Osteocyte (in vitro differentiated cells): ENCODE results near the gene TMEM183A. TPM values are rescaled to one million over a fixed set of nuclear protein-coding genes. Genes with fewer than 3 reads are reported as not detected.

Source experiments
- DNase-seq: peaks from one replicate; pipeline ENCODE4 v3.0.0; 2021; ENCODE audit warnings: mixed read lengths; ENCODE audit not compliant: unreplicated experiment; ENCODE audit errors: extremely low spot score
- H3K27ac Mint-ChIP-seq: one replicate; pipeline ENCODE4 v1.8.0; 2021; ENCODE audit warnings: mild to moderate bottlenecking, mixed read lengths; ENCODE audit not compliant: unreplicated experiment
- H3K27me3 Mint-ChIP-seq: one replicate; pipeline ENCODE4 v1.8.0; 2021; ENCODE audit warnings: mixed read lengths; ENCODE audit not compliant: unreplicated experiment
- H3K36me3 Mint-ChIP-seq: one replicate; pipeline ENCODE4 v1.8.0; 2021; ENCODE audit warnings: mixed read lengths; ENCODE audit not compliant: unreplicated experiment
- H3K4me1 Mint-ChIP-seq: one replicate; pipeline ENCODE4 v1.8.0; 2021; ENCODE audit warnings: mixed read lengths; ENCODE audit not compliant: unreplicated experiment
- H3K4me3 Mint-ChIP-seq: one replicate; pipeline ENCODE4 v1.8.0; 2021; ENCODE audit warnings: mild to moderate bottlenecking, moderate library complexity, mixed read lengths; ENCODE audit not compliant: unreplicated experiment
- H3K9me3 Mint-ChIP-seq: one replicate; pipeline ENCODE4 v1.8.0; 2021; ENCODE audit warnings: mixed read lengths; ENCODE audit not compliant: unreplicated experiment
- CTCF ChIP-seq: fragments of 200-600 bp; sonication (generic); IDR thresholded peaks from 2 replicates; pipeline ENCODE4 v1.5.0; 2021; ENCODE audit warnings: antibody characterized with exemption, mild to moderate bottlenecking, moderate library complexity
- total RNA-seq: library from RNA; stranded (reverse); gene quantifications from 2 replicates; pipeline ENCODE4 v1.2.1, GENCODE V29; 2021

TMEM183A gene
- total RNA-seq, 1 donor from 2014 or later: 59.6 TPM

- Mint-ChIP-seq H3K4me3 (no peak overlapping the region), H3K27ac (no peak overlapping the region), H3K4me1 (peaks cover 12% of the 10 kb centered on the region), H3K27me3 (peaks cover 18% of the 10 kb centered on the region), H3K36me3 (no peaks in the 10 kb centered on the region), H3K9me3 (no peaks in the 10 kb centered on the region)
- no peak for TF ChIP-seq CTCF
- DNase-seq: no peak
Measured at GRCh38 chr1:203036135-203036534, 29.0 kb downstream of the TMEM183A start.

DNA sequence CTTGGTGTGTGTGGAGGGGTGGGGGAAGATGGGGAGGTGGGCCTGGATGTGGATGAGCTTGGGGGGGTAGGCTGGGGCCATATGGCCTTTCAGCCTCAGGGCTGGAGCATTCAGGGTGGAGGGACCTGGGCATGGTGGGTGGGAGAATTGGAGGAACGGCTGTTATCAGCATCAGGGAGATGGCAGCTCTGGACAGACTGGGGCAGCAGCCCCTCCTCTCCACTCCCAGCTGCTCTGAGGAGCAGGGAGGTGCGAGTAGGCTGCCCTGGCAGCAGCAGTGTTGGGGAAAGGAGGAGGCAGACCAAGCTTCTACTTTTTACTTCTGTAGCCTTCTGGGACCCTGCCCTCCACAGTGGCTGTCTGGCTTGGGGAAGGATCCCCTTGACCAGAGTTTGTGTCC is 29.4 kb downstream of the TMEM183A start:
- no peaks in the 10 kb centered on the region for H3K36me3 Mint-ChIP-seq
- H3K4me1 Mint-ChIP-seq: peaks cover 12% of the 10 kb centered on the region
- H3K4me3 Mint-ChIP-seq: no peak overlapping the region
- no peak overlapping the region for H3K27ac Mint-ChIP-seq
- H3K9me3 Mint-ChIP-seq: no peaks in the 10 kb centered on the region
- TF ChIP-seq CTCF: no peak
- DNase-seq: no peak
- peaks cover 14% of the 10 kb centered on the region for H3K27me3 Mint-ChIP-seq

GRCh38 chr1:203037509-203038190 is 30.5 kb downstream of the TMEM183A start:
- DNase-seq: no peak
- no peak overlapping the region for H3K27ac Mint-ChIP-seq
- H3K36me3 Mint-ChIP-seq: no peaks in the 10 kb centered on the region
- TF ChIP-seq CTCF: no peak
- H3K4me1 Mint-ChIP-seq: peaks cover 12% of the 10 kb centered on the region
- peaks cover 10% of the 10 kb centered on the region for H3K27me3 Mint-ChIP-seq
- no peak overlapping the region for H3K4me3 Mint-ChIP-seq
- no peaks in the 10 kb centered on the region for H3K9me3 Mint-ChIP-seq

DNA sequence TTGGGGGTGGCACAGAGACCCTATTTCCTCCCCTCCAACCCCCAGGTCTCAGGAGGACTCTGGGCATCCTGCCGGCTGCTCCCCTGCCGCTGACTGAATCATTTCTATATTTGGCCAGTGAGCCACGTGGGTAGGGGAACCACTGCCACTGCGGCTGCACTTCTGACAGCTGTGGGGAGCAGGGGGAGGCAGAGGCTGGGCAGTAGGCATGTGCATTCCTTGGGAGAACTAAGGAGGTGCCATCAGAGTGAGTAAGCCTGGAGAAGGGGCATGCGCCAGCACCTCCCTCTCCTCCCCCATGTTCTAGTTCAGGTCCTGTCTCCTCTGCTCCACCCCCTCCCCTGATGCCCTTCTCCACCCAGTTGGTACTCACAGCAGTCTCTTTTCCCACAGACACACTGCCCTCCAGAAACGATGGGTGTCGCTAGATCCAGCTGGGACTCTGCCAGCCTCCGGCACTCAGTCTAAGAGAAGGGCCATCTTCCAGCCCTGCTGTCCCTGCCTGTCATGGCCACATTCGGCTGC is 31.1 kb downstream of the TMEM183A start:
- Mint-ChIP-seq H3K9me3 (no peaks in the 10 kb centered on the region), H3K36me3 (no peaks in the 10 kb centered on the region), H3K4me3 (no peak overlapping the region), H3K27ac (no peak overlapping the region), H3K4me1 (peaks cover 12% of the 10 kb centered on the region), H3K27me3 (peaks cover 8% of the 10 kb centered on the region)
- no peak for TF ChIP-seq CTCF
- DNase-seq: no peak

DNA sequence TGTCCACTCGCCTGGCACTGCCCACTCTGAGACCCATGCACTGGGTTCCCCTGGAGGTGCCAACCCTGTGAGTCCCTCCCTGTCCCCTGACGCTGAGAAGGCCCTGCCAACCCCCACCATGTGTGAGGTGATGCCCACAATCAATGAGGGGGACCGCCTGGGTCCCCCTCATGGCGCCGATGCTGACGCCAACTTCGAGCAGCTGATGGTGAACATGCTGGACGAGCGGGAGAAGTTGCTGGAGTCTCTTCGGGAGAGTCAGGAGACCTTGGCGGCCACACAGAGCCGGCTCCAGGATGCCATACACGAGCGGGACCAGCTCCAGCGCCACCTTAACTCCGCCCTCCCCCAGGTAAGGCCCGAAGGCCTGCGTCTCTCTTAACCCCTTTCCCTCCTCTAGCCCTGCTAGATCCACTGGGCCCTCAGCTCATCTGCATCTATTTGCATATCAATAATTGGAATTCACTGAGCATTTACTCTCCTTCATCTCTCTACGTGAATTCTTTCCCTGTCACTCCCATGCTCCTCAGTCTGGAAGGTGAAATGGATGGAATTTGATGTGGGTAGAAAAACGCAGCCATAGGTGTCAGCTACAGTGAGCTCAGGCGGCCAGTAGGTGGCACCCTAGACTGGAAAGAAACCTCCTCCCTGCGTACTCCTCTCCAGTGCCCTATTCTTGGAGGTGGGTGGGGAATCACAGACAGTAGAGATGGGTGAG is 31.9 kb downstream of the TMEM183A start:
- no peak for DNase-seq
- peak; percentile 97 for TF ChIP-seq CTCF
- no peaks in the 10 kb centered on the region for H3K9me3 Mint-ChIP-seq
- peaks cover 12% of the 10 kb centered on the region for H3K4me1 Mint-ChIP-seq
- H3K36me3 Mint-ChIP-seq: no peaks in the 10 kb centered on the region
- peaks cover 8% of the 10 kb centered on the region for H3K27me3 Mint-ChIP-seq
- H3K4me3 Mint-ChIP-seq: no peak overlapping the region
- peak overlapping the region; percentile 17 for H3K27ac Mint-ChIP-seq
